Measurements from ENCODE around the gene REG1A. TPM values are rescaled to one million over a fixed set of nuclear protein-coding genes. Genes with fewer than 3 reads are reported as not detected.

The REG1A gene
- total RNA-seq, 2 donors from 2014 or later: not detected

DNA sequence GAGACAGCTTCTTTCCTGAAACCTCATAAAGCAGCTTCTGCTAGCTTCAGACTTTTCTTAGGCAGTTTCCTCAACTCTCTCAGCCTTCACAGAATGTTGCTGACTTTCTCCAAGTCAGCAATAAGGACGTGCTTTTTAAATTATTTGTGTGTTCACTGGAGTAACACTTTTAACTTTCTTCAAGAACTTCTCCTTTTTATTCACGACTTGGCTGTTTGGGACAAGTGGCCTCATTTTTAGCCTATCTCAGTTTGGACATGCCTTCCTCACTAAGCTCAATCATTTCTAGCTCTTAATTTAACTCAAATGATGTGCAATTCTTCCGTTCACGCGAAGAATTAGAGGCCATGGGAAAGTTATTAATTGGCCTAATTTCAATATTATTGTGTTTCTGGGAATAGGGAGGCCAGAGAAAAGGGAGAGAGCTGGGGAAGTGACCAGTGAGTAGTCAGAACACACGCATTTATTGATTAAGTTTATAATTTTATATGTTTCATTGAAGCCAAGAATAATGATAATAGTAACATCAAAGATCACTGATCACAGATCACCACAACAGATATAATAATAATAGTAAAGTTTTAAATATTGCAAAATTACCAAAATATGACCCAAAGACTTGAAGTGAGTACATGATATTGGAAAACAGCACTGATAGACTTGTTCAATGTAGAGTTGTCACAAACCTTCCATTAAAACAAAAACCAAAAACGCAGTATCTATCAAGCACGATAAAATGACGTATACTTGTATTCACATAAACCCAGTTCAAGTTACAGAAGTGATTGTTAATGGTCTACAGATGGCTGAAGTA, 4.8 kb downstream of the REG1A start:
- Histone ChIP-seq H3K27me3 (replicated peaks; ENCODE audit: insufficient read depth) (peaks cover 6% of the 10 kb centered on the region), H3K9me3 (no peaks in the 10 kb centered on the region), H3K4me3 (no peak overlapping the region), H3K36me3 (no peaks in the 10 kb centered on the region), H3K27ac (no peak overlapping the region), H3K4me1 (replicated peaks) (no peaks in the 10 kb centered on the region)
- intact Hi-C loops (cut with DNase I): no loop called here
- DNase-seq (ENCODE audit: low spot score): no peak
- WGBS: 76% methylated on average over 9 of the region's 9 CpGs
- TF ChIP-seq POLR2AphosphoS5 (IDR thresholded peaks at IDR 0.05) (no peak), POLR2A (IDR thresholded peaks at IDR 0.05) (no peak)
- TF ChIP-seq, protein P1, sequence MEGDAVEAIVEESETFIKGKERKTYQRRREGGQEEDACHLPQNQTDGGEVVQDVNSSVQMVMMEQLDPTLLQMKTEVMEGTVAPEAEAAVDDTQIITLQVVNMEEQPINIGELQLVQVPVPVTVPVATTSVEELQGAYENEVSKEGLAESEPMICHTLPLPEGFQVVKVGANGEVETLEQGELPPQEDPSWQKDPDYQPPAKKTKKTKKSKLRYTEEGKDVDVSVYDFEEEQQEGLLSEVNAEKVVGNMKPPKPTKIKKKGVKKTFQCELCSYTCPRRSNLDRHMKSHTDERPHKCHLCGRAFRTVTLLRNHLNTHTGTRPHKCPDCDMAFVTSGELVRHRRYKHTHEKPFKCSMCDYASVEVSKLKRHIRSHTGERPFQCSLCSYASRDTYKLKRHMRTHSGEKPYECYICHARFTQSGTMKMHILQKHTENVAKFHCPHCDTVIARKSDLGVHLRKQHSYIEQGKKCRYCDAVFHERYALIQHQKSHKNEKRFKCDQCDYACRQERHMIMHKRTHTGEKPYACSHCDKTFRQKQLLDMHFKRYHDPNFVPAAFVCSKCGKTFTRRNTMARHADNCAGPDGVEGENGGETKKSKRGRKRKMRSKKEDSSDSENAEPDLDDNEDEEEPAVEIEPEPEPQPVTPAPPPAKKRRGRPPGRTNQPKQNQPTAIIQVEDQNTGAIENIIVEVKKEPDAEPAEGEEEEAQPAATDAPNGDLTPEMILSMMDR (IDR thresholded peaks at IDR 0.05): no peak

DNA sequence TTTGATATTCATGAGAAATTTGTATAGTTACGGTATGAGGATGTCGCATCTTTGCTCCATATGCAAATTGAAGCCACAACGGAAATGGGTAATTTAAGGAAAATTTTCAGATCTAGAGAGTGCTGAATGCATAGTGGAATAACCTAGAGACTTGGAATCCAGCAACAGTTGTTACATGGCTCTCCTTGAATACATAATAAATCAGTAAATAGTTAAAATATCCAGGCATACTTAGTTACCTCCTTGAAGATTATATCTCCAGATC, 5.4 kb downstream of the REG1A start:
- TF ChIP-seq POLR2A (IDR thresholded peaks at IDR 0.05): no peak
- TF ChIP-seq, protein P1 (IDR thresholded peaks at IDR 0.05): no peak
- TF ChIP-seq POLR2AphosphoS5 (IDR thresholded peaks at IDR 0.05): no peak
- DNase-seq (ENCODE audit: low spot score): no peak
- Histone ChIP-seq H3K36me3 (no peaks in the 10 kb centered on the region), H3K4me1 (replicated peaks) (no peaks in the 10 kb centered on the region), H3K27ac (no peak overlapping the region), H3K4me3 (no peak overlapping the region), H3K9me3 (no peaks in the 10 kb centered on the region), H3K27me3 (replicated peaks; ENCODE audit: insufficient read depth) (peaks cover 4% of the 10 kb centered on the region)
- intact Hi-C loops (cut with DNase I): no loop called here
- 87% methylated on average over 3 of the region's 3 CpGs for WGBS

- no peaks in the 10 kb centered on the region for H3K4me1 ChIP-seq (replicated peaks)
- H3K27ac ChIP-seq: no peak overlapping the region
- no peak for DNase-seq (ENCODE audit: low spot score)
- 87% methylated on average over 3 of the region's 3 CpGs for WGBS
- H3K27me3 ChIP-seq (replicated peaks; ENCODE audit: insufficient read depth): no peaks in the 10 kb centered on the region
- no peak overlapping the region for H3K4me3 ChIP-seq
- H3K9me3 ChIP-seq: no peaks in the 10 kb centered on the region
- no peaks in the 10 kb centered on the region for H3K36me3 ChIP-seq
- TF ChIP-seq POLR2AphosphoS5 (IDR thresholded peaks at IDR 0.05): no peak
- no peak for TF ChIP-seq POLR2A (IDR thresholded peaks at IDR 0.05)
- TF ChIP-seq, protein P1 (IDR thresholded peaks at IDR 0.05): no peak
- intact Hi-C loops (cut with DNase I): no loop called here
Measured at GRCh38 chr2:79128406-79128805, 8.1 kb downstream of the REG1A start.

GRCh38 chr2:79129260-79129659, 9.0 kb downstream of the REG1A start:
- H3K27ac ChIP-seq: no peak overlapping the region
- no peaks in the 10 kb centered on the region for H3K4me1 ChIP-seq (replicated peaks)
- 59% methylated on average over 6 of the region's 6 CpGs for WGBS
- H3K27me3 ChIP-seq (replicated peaks; ENCODE audit: insufficient read depth): no peaks in the 10 kb centered on the region
- intact Hi-C loops (cut with DNase I): no loop called here
- no peaks in the 10 kb centered on the region for H3K9me3 ChIP-seq
- DNase-seq (ENCODE audit: low spot score): no peak
- TF ChIP-seq POLR2AphosphoS5 (IDR thresholded peaks at IDR 0.05) (no peak), POLR2A (IDR thresholded peaks at IDR 0.05) (no peak)
- TF ChIP-seq, protein P1 (IDR thresholded peaks at IDR 0.05): no peak
- no peak overlapping the region for H3K4me3 ChIP-seq
- no peaks in the 10 kb centered on the region for H3K36me3 ChIP-seq

DNA sequence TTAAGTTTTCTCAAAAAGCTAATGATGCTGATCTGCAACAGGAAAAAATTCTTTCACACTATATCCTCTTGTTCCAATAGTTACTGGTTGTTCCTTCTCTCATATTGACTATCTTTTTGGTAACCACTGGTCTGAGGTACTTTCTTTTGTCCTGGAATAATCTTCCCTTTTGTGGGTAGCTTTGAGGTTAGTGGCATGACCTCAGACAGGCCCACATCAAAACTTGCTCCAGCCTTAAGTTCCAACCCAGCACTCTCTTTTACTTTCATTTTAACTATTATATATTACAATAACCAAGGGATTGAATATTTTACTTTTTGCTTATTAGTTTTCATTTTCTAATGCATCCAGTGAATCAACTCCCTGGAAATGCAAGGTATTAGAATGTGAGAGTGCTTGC, 9.5 kb downstream of the REG1A start:
- no peak for TF ChIP-seq POLR2A (IDR thresholded peaks at IDR 0.05)
- TF ChIP-seq, protein P1 (IDR thresholded peaks at IDR 0.05): no peak
- no peak for TF ChIP-seq POLR2AphosphoS5 (IDR thresholded peaks at IDR 0.05)
- Histone ChIP-seq H3K27me3 (replicated peaks; ENCODE audit: insufficient read depth) (no peaks in the 10 kb centered on the region), H3K4me3 (no peak overlapping the region), H3K4me1 (replicated peaks) (no peaks in the 10 kb centered on the region), H3K9me3 (no peaks in the 10 kb centered on the region), H3K36me3 (no peaks in the 10 kb centered on the region), H3K27ac (no peak overlapping the region)
- intact Hi-C loops (cut with DNase I): no loop called here
- no peak for DNase-seq (ENCODE audit: low spot score)

Data from prostate gland (tissue), 2 donors.